Superior temporal gyrus (tissue), 1 donor: ENCODE data around the gene C19orf73.

ENCODE experiments used
- DNase-seq: peaks from one replicate; pipeline ENCODE4 v3.0.0-alpha.2; 2016; ENCODE audit errors: extremely low spot score

The C19orf73 gene

GRCh38 chr19:49118565-49119410 lies at the start of gene C19orf73:
Gene C19orf73, minus strand, starts transcription at chr19:49119143. Its CDS starts 121 bp downstream, at chr19:49119022.
- peak; percentile 94 for DNase-seq

DNA sequence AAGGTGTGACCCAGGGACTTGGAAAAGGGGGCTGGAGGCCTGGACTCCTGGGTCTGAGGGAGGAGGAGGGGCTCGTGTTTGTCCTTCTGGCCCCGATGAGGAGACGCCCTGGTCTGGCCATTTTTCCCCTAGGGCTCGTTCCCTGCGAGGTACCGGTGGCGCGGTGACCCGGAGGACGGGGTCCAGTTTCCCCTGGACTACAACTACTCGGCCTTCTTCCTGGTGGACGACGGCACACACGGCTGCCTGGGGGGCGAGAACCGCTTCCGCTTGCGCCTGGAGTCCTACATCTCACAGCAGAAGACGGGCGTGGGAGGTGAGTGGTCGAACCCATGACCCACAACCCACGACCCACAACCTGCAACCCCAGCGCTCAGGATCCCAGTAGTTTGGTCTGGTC lies 49.5 kb upstream of the C19orf73 start:
- no peak for DNase-seq

DNA sequence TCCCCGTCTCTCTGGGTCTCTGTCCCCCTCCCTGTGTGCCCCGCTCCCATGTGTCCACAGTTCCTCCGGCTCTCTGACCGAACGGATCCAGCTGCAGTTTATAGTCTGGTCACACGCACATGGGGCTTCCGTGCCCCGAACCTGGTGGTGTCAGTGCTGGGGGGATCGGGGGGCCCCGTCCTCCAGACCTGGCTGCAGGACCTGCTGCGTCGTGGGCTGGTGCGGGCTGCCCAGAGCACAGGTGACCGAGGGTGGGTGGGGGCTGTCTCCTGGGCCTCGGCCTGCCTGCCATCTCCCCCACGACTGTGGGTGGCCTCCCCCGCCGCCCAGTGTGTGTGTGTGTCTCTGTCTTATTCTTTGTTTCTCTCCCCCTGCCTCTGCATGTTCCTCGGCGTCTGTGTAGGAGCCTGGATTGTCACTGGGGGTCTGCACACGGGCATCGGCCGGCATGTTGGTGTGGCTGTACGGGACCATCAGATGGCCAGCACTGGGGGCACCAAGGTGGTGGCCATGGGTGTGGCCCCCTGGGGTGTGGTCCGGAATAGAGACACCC lies 49.0 kb upstream of the C19orf73 start:
- DNase-seq = no peak

- no peak for DNase-seq
Measured at GRCh38 chr19:49165865-49166301, 46.9 kb upstream of the C19orf73 start.

DNA sequence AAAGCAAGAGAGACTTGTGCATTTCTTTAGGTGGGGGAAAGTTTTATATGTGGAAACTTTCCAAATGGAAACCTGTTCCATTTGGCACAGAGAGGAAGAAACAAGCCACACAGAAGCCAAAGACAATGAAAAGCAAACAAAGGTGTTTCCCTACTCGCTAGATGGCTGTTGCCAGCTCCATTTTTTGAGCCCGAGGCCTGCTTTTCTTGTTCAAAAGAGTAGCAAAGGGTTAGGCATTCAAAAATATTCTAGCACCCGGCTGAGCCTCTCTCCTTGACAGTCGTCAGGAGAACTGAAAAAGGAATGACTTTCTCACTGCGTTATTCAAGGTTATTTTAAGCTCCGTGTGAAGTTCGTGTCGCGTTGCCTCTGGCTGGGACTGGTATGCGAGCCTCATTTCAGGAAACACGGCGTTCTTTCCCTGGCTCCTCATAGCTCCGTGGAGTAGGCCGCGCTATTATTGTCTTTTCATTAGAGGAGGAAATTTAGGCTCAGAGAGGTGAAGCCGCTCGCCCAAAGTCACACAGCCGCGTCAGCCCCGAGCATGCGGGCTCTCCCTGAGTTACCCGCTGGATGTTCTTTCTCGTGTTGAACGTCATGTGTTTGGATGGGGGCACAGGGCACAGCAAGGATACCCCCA lies 46.3 kb upstream of the C19orf73 start:
- peak; percentile 59 for DNase-seq

DNA sequence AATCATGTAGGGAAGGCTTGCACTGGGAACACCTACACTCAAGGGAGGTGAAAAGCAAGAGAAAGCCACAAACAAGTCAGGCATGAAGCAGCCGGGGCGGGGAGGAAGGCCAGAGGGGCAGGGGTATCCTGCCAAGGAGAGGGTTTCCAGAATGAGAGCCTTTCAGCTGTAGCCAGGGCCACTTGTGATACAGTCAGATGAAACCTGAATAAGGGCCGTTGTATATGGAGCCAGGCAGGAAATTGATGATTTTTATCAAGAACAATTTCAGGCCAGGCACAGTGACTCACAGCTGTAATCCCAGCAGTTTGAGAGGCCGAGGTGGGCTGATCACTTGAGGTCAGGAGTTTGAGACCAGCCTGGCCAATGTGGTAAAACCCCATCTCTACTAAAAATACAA lies 43.0 kb upstream of the C19orf73 start:
- DNase-seq = no peak

GRCh38 chr19:49160450-49161189 lies 41.7 kb upstream of the C19orf73 start:
- no peak for DNase-seq

DNA sequence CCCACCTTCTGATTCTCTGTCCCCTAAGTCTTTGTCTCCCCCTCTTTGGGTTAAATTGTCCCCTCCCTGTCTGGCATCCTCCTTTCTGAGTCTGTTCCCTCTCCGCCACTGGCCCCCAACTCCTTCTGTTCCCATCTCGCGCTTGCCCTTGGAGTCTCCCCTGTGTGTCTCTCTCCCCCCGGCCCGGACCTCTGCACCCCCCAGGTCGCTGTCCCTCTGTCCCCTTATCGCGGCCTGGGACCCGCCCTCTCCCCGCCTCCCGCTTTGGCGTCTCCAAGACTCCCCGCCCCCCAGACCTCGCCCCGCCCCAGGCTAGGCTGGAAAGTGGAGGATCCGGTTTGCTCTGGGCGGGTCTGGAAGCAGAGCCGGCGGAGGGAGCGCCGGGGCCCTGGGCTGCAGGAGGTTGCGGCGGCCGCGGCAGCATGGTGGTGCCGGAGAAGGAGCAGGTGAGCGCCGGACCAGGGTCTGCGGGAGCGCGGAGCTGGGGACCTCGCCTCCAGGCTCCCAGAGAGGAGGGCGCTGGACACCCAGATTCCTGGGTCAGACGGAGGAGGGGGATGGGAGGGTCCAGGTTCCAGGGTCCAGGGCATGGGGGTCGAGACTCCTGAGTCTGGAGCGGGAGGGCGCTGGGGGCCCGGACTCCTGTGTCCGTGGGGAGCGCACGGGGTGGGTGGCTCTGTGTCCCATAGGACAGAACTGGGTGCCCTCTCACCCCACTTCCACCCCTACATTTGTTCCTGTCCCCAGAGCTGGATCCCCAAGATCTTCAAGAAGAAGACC lies 38.7 kb upstream of the C19orf73 start, which contains the start of gene TRPM4:
Gene TRPM4 (plus strand): TSS at position 348 of the 780 bp plus-strand sequence. CDS start 75 bp downstream, at position 423.
- DNase-seq = peak; percentile 17

DNA sequence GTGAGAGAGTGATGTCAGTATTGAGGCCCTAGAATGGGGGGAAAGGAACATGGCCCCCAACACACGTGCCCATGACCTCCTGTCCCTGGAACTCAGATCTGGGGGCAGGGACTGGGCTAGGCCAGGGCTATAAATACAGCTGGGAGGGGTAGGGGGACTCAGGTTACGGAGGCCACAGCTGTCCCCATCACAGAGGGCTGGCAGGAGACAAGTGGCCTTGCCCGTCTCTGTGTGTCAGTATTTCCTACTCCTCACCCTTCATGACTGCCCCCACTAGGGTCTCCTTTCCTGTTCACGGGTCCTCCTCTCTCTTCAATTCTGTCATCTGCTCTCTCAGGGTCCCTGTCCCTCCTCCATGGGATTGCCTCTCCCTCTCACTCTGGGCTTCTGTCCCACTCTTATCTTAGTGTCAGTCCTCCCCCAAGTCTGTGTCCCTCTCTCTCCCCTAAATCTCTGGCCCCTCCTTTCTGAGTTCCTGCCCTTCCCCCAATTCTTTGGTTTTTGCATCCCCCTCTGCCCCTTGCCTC lies 36.9 kb upstream of the C19orf73 start:
- no peak for DNase-seq

GRCh38 chr19:49155005-49155819 lies 36.3 kb upstream of the C19orf73 start, which contains the start of gene HRC:
Gene HRC, minus strand, starts transcription at chr19:49155396. Its CDS starts 159 bp downstream, at chr19:49155237.
- DNase-seq = no peak

- no peak for DNase-seq
Measured at GRCh38 chr19:49154279-49154678, 35.3 kb upstream of the C19orf73 start.

DNA sequence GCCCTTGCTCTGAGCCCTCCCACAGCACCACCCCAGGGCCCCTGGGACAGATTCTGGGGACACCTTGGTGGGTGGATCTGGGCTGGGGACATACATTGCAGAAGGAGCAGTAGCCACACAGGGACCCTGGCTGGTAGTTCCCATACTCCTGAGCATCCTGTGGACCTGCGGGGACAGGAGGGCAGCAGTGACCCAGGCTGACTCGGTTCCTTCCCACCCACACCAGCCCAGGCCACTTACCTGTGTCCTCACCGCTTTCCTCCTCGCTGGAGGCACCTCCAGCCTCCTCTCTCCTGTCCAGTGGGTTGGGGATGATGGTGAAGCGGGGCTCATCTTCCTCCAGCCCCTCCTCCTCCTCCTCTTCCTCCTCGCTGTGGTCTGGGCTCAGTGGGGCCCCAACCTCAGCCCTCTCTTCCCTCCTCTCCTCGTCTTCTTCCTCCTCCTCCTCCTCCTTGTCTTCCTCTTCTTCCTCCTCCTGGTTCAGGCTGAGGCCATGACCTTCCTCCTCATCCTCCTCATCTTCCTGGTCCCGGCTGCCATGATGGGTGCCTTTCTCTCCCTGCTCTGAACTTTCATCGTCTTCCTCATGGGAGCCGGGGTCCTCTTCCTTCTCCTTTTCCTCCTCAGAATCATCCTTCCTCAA lies 34.3 kb upstream of the C19orf73 start:
- DNase-seq = no peak

- no peak for DNase-seq
Measured at GRCh38 chr19:49152119-49152550, 33.2 kb upstream of the C19orf73 start.

GRCh38 chr19:49151267-49152118 lies 32.5 kb upstream of the C19orf73 start:
- DNase-seq = peak; percentile 15

DNA sequence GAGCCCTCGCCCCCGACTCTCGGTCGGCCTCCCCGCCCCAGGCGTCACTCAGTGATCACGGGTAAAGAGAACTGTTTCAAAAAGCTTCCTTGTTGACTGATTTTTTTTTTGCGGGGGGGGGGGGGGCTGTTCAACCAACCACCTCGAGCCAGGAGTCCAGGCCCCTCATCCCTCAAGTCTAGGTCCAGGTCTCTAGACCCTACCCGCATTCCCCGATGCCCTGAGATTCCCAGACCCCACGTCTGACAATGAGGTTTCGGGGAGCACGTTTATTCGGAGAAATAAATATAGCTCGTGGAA lies 32.0 kb upstream of the C19orf73 start:
- DNase-seq = no peak

DNA sequence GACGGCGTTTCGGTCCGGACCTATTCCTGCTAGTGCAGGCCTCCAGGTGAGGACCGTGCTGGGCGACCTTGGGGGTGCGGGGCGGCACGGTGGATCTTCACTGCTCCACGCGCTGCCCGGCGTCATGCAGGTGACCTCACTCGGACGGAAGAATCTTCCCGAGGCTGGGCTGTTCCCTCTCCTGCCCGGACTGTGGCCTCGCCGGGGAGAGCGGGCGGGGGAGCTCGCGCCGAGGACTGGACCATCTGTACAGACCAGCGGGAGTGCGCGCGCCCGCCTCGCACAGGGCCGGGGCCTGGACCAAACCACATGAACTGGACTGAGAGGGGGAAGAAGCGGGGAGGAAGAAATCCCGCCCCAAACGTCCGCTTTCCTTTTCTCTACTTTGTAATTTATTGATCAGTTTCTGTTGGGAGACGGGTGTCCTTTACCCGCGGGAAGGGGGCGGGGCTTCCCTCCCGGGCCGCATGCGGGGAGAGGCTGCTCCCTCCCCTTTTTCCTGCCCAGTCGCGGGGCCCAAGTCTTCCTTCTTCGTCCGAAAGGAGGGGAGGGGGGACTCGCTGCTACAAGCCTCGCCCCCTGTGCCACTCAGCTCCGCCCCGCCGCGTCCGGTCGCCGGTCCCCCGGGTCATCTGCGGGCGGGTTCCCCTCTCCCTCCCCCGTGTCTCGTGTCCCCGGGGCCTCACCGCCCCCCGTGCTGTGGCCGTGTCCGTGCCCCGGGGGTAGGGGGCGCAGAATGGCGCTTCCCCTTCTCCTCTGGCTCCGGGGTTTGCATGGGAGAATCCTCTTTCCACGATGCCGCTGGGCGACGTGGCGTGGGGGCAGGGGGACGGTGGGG lies 31.4 kb upstream of the C19orf73 start:
- DNase-seq = peak; percentile 75

GRCh38 chr19:49149652-49150105 lies 30.7 kb upstream of the C19orf73 start:
- peak; percentile 83 for DNase-seq
